ENCODE measurements around the gene MACROD1. TPM values are rescaled to one million over a fixed set of nuclear protein-coding genes. Genes with fewer than 3 reads are reported as not detected.

MACROD1 gene
- total RNA-seq, 1 donor from 2014 or later: 3.4 TPM

DNA sequence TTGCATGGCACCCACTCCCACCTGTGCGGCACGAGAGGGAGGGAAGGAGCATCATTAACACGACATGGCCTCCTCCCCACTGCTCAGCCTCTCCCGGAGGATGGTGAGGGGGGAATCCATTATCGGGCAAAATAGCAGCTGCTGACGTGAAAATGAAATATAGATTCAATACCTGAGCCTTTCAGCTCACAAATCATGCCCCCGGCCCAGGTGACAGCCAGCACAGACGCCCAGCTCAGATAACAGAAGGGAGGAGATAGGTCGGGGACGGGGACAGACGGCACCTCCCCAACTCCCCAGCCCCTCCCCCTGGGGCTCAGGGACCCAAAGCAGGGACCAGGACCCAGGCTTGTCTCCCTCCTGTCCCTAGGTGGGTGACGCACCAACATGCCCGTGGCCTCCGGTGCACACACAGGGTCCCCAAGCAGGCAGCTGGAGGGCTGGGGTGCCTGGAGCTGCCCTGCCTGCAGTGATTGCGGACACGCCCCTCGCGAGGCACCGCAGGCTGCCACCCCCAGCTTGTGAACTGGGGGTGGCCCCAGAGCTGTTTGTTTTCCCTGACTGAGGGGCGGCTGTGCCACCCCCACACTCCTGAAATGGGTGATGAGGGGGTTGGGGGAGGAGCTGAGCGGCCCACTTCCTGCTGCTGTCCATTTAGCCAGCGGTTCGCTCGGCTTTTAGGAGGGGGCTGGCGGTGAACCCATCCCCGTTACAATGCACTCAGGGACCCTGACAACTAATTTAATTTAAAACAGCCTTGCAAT is 98.5 kb downstream of the MACROD1 start:
- Histone ChIP-seq H3K36me3 (ENCODE audit: insufficient read depth, low read length) (no peaks in the 10 kb centered on the region), H3K4me2 (ENCODE audit: low read length) (no peak overlapping the region), H3K27me3 (ENCODE audit: insufficient read depth, low read length) (peaks cover 3% of the 10 kb centered on the region), H3K9me3 (ENCODE audit: insufficient read depth, low read depth, low read length) (peaks cover 3% of the 10 kb centered on the region), H3K27ac (ENCODE audit: low read depth, low read length) (no peak overlapping the region), H3K4me1 (ENCODE audit: insufficient read depth, low read length) (no peaks in the 10 kb centered on the region), H4K20me1 (ENCODE audit: insufficient read depth, low read length) (peaks cover 6% of the 10 kb centered on the region), H3K79me2 (ENCODE audit: insufficient read depth, low read length) (no peaks in the 10 kb centered on the region), H3K9ac (ENCODE audit: low read length) (no peak overlapping the region), H3K4me3 (ENCODE audit: insufficient read depth, low read depth, low read length) (no peak overlapping the region), H2AFZ (ENCODE audit: low read depth, low read length) (no peak overlapping the region)
- no peak for TF ChIP-seq EZH2 (IDR thresholded peaks at IDR 0.05; ENCODE audit: insufficient read depth, low read length)
- TF ChIP-seq, protein P1, sequence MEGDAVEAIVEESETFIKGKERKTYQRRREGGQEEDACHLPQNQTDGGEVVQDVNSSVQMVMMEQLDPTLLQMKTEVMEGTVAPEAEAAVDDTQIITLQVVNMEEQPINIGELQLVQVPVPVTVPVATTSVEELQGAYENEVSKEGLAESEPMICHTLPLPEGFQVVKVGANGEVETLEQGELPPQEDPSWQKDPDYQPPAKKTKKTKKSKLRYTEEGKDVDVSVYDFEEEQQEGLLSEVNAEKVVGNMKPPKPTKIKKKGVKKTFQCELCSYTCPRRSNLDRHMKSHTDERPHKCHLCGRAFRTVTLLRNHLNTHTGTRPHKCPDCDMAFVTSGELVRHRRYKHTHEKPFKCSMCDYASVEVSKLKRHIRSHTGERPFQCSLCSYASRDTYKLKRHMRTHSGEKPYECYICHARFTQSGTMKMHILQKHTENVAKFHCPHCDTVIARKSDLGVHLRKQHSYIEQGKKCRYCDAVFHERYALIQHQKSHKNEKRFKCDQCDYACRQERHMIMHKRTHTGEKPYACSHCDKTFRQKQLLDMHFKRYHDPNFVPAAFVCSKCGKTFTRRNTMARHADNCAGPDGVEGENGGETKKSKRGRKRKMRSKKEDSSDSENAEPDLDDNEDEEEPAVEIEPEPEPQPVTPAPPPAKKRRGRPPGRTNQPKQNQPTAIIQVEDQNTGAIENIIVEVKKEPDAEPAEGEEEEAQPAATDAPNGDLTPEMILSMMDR (IDR thresholded peaks at IDR 0.05; ENCODE audit: insufficient read depth, low read depth, low read length): no peak
- DNase-seq (ENCODE audit: low read depth) (no peak), FAIRE-seq (no peak)
- Mint-ChIP-seq H3K4me1 (ENCODE audit: low read depth, unreplicated experiment) (no peaks in the 10 kb centered on the region), H3K36me3 (ENCODE audit: low read depth, unreplicated experiment) (no peaks in the 10 kb centered on the region), H3K27ac (ENCODE audit: unreplicated experiment) (no peak overlapping the region), H3K27me3 (ENCODE audit: low read depth, unreplicated experiment) (peaks cover 55% of the 10 kb centered on the region), H3K9me3 (ENCODE audit: unreplicated experiment) (no peaks in the 10 kb centered on the region), H3K4me3 (ENCODE audit: unreplicated experiment) (no peak overlapping the region)

DNA sequence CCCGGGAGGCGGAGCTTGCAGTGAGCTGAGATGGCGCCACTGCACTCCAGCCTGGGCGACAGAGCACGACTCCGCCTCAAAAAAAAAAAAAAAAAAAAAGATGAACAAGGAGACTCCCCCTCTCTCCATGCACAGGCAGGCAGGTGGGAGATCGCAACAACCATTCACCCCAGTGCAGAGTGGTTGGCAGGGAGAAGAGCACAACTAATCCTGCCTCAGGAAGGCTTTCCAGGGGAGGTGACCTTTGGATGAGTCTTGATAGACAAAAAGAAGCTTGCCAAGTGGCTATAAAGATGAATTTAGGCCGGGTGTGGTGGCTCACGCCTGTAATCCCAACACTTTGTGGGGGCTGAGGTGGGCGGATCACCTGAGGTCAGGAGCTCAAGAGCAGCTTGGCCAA is 100.2 kb downstream of the MACROD1 start:
- no peaks in the 10 kb centered on the region for H3K36me3 Mint-ChIP-seq (ENCODE audit: low read depth, unreplicated experiment)

More for the DNA sequence above, 100.2 kb downstream of the MACROD1 start:
- Histone ChIP-seq H3K27ac (ENCODE audit: low read depth, low read length) (no peak overlapping the region), H3K4me3 (ENCODE audit: insufficient read depth, low read depth, low read length) (no peak overlapping the region), H2AFZ (ENCODE audit: low read depth, low read length) (no peak overlapping the region), H3K4me1 (ENCODE audit: insufficient read depth, low read length) (peaks cover 3% of the 10 kb centered on the region), H4K20me1 (ENCODE audit: insufficient read depth, low read length) (peaks cover 6% of the 10 kb centered on the region), H3K9ac (ENCODE audit: low read length) (no peak overlapping the region), H3K9me3 (ENCODE audit: insufficient read depth, low read depth, low read length) (peaks cover 3% of the 10 kb centered on the region), H3K27me3 (ENCODE audit: insufficient read depth, low read length) (peaks cover 6% of the 10 kb centered on the region), H3K36me3 (ENCODE audit: insufficient read depth, low read length) (no peaks in the 10 kb centered on the region), H3K79me2 (ENCODE audit: insufficient read depth, low read length) (no peaks in the 10 kb centered on the region), H3K4me2 (ENCODE audit: low read length) (no peak overlapping the region)
- Mint-ChIP-seq H3K27me3 (ENCODE audit: low read depth, unreplicated experiment) (peaks cover 56% of the 10 kb centered on the region), H3K27ac (ENCODE audit: unreplicated experiment) (no peak overlapping the region), H3K4me1 (ENCODE audit: low read depth, unreplicated experiment) (no peaks in the 10 kb centered on the region), H3K9me3 (ENCODE audit: unreplicated experiment) (no peaks in the 10 kb centered on the region), H3K4me3 (ENCODE audit: unreplicated experiment) (no peak overlapping the region)
- DNase-seq (ENCODE audit: low read depth): no peak
- no peak for FAIRE-seq
- TF ChIP-seq, protein P1 (IDR thresholded peaks at IDR 0.05; ENCODE audit: insufficient read depth, low read depth, low read length): no peak
- no peak for TF ChIP-seq EZH2 (IDR thresholded peaks at IDR 0.05; ENCODE audit: insufficient read depth, low read length)

All from astrocyte (in vitro differentiated cells and primary cell).